Activated T-cell treated with anti-CD3 and anti-CD28 coated beads for 48 hours (primary cell): ENCODE measurements around the gene FMN1.

Experiments used
- DNase-seq: peaks from one replicate; pipeline ENCODE4 v3.0.0-alpha.2; 2020; ENCODE audit warnings: low read depth

Gene FMN1

GRCh38 chr15:32718821-32719716 lies 475.4 kb downstream of the FMN1 start:
- no peak for DNase-seq

- no peak for DNase-seq
These were observed 476.2 kb downstream of the FMN1 start for GRCh38 chr15:32718227-32718820.

- DNase-seq = no peak
These were observed 476.9 kb downstream of the FMN1 start, which contains the start of gene GREM1 for GRCh38 chr15:32717426-32718226. GREM1 (plus strand) TSS chr15:32718004; CDS start chr15:32730691, 12,687 bp downstream.

GRCh38 chr15:32716915-32717425 lies 477.5 kb downstream of the FMN1 start:
- DNase-seq = no peak

GRCh38 chr15:32716216-32716914 lies 478.1 kb downstream of the FMN1 start:
- DNase-seq = no peak
